Right lobe of liver (tissue), 4 donors: ENCODE data around the gene ARNT2.

ENCODE experiments used
- CTCF ChIP-seq, 4 donors: fragments of 200-600 bp in 3 of 4; fragments of 450-650 bp in 1 of 4; IDR thresholded peaks; one replicate each; pipeline versions ENCODE4 v1.5.1 to v1.8.0; 2016 to 2022; ENCODE audit warnings: antibody characterized with exemption in 4 of 4, mild to moderate bottlenecking in 2 of 4
- POLR2A ChIP-seq: fragments of 450-650 bp; IDR thresholded peaks from one replicate; pipeline ENCODE4 v1.6.1; 2017; ENCODE audit warnings: antibody characterized with exemption, mild to moderate bottlenecking
- donor health status: DM: no; HTN: no; CAD: no.
- donor health status: DM: no; HTN: no; CAD: no.
- donor health status: DM: no; HTN: yes; CAD: no.

GRCh38 chr15:80613762-80614365 is 209.7 kb downstream of the ARNT2 start:
- no peak for TF ChIP-seq CTCF (IDR thresholded peaks at IDR 0.05)
- TF ChIP-seq POLR2A: no peak
